H1 (cell line): ENCODE measurements around the gene TEAD3. TPM values are rescaled to one million over a fixed set of nuclear protein-coding genes. Genes with fewer than 3 reads are reported as not detected.

Source experiments
- CTCF ChIA-PET: fragments of 300-600 bp; sonication (Branson Sonifier 250); formaldehyde crosslinking; loops from one replicate; lab custom pipeline; 2021; ENCODE audit not compliant: partially characterized antibody; lab: Charles Lee
- POLR2A ChIA-PET: fragments of 300-600 bp; sonication (Branson Sonifier 250); formaldehyde crosslinking; loops from one replicate; lab custom pipeline; 2021; ENCODE audit warnings: inconsistent platforms; ENCODE audit not compliant: partially characterized antibody; lab: Charles Lee
- DNase-seq, 2 experiments: peaks; one replicate each; pipeline versions ENCODE4 v3.0.0 to v3.0.0-alpha.2; 2010 to 2022; ENCODE audit warnings: low spot score in 2 of 2, low read depth in 1 of 2, mixed read lengths in 1 of 2
- FAIRE-seq: peaks from 2 replicates; lab custom pipeline; 2011; peaks lifted over from hg19 to GRCh38; lab: Jason Lieb, UNC
- H2AFZ ChIP-seq: 2 replicates; pipeline ENCODE4 v1.8.1; 2012; ENCODE audit warnings: low read length, inconsistent platforms
- H2AK5ac ChIP-seq: 2 replicates; pipeline ENCODE4 v1.6.1; 2013; ENCODE audit warnings: low read depth, low read length
- H2BK120ac ChIP-seq: replicated peaks from 2 replicates; pipeline ENCODE3; 2013; ENCODE audit warnings: low read depth, low read length, inconsistent platforms
- H2BK12ac ChIP-seq: 2 replicates; pipeline ENCODE4 v1.6.1; 2013; ENCODE audit warnings: low read depth, low read length
- H2BK15ac ChIP-seq: 2 replicates; pipeline ENCODE4 v1.6.1; 2013; ENCODE audit warnings: low read length
- H2BK20ac ChIP-seq: 2 replicates; pipeline ENCODE4 v1.6.1; 2013; ENCODE audit warnings: low read length
- H2BK5ac ChIP-seq: 2 replicates; pipeline ENCODE4 v1.6.1; 2013; ENCODE audit warnings: low read depth, low read length
- H3K14ac ChIP-seq: 2 replicates; pipeline ENCODE4 v1.6.1; 2013; ENCODE audit warnings: inconsistent platforms; ENCODE audit not compliant: insufficient read length
- H3K18ac ChIP-seq: 2 replicates; pipeline ENCODE4 v1.6.1; 2013; ENCODE audit warnings: low read length; ENCODE audit errors: extremely low read depth
- H3K23ac ChIP-seq: 2 replicates; pipeline ENCODE4 v1.6.1; 2013; ENCODE audit warnings: inconsistent platforms; ENCODE audit not compliant: insufficient read length
- H3K23me2 ChIP-seq: 2 replicates; pipeline ENCODE4 v1.6.1; 2013; ENCODE audit warnings: low read depth, low read length
- H3K27ac ChIP-seq: 2 replicates; pipeline ENCODE4 v1.6.1; 2011; ENCODE audit warnings: low read depth, low read length, inconsistent platforms
- H3K27me3 ChIP-seq, 4 experiments: replicated peaks in 1 of 4; 1 replicate in 1 of 4; 2 replicates in 3 of 4; pipeline versions ENCODE4 v1.6.1 to v1.8.1; 2011 to 2013; ENCODE audit warnings: low read length in 3 of 4, mild to moderate bottlenecking in 3 of 4, inconsistent platforms in 2 of 4, mixed read lengths in 2 of 4, moderate library complexity in 1 of 4; ENCODE audit not compliant: control insufficient read depth in 3 of 4, insufficient read depth in 3 of 4; ENCODE audit errors: extremely low read depth in 1 of 4
- H3K36me3 ChIP-seq, 4 experiments: 2 replicates each; pipeline versions ENCODE4 v1.6.1 to v1.8.1; 2011 to 2013; ENCODE audit warnings: mild to moderate bottlenecking in 4 of 4, low read length in 3 of 4, moderate library complexity in 2 of 4, control low read depth in 1 of 4, inconsistent platforms in 1 of 4; ENCODE audit not compliant: insufficient read depth in 4 of 4, control insufficient read depth in 2 of 4
- H3K4ac ChIP-seq: replicated peaks from 2 replicates; pipeline ENCODE3; 2013; ENCODE audit warnings: low read length, low read depth, mixed read lengths, inconsistent platforms; ENCODE audit not compliant: insufficient read length
- H3K4me1 ChIP-seq, 4 experiments: replicated peaks in 1 of 4; 1 replicate in 1 of 4; 2 replicates in 3 of 4; pipeline versions ENCODE4 v1.6.1 to v1.8.1; 2011 to 2013; ENCODE audit warnings: low read length in 3 of 4, inconsistent platforms in 2 of 4, mixed read lengths in 1 of 4; ENCODE audit not compliant: insufficient read depth in 4 of 4, control insufficient read depth in 3 of 4
- H3K4me2 ChIP-seq, 2 experiments: 2 replicates each; pipeline versions ENCODE4 v1.6.1 to v1.8.1; 2011 to 2013; ENCODE audit warnings: low read depth in 2 of 2, low read length in 2 of 2, control low read depth in 1 of 2, inconsistent platforms in 1 of 2, mild to moderate bottlenecking in 1 of 2; ENCODE audit not compliant: insufficient read depth in 1 of 2
- H3K4me3 ChIP-seq, 4 experiments: fragments of 200-600, 300-600 bp in 1 of 4; sonication (generic), shearing (Covaris generic), sonication (Bioruptor Twin) in 1 of 4; 2 replicates each; pipeline versions ENCODE4 v1.5.1 to v1.8.1; 2011 to 2016; ENCODE audit warnings: low read length in 4 of 4, low read depth in 3 of 4, control low read depth in 2 of 4, inconsistent platforms in 2 of 4, mild to moderate bottlenecking in 2 of 4, mixed read lengths in 1 of 4, moderate library complexity in 1 of 4; ENCODE audit not compliant: insufficient read depth in 2 of 4; ENCODE audit errors: extremely low read depth in 1 of 4
- H3K56ac ChIP-seq: replicated peaks from 2 replicates; pipeline ENCODE3; 2013; ENCODE audit warnings: low read depth, mild to moderate bottlenecking, mixed read lengths, low read length, inconsistent platforms; ENCODE audit not compliant: insufficient read length
- H3K79me1 ChIP-seq: 2 replicates; pipeline ENCODE4 v1.6.1; 2013; ENCODE audit warnings: low read depth, low read length, control low read depth
- H3K79me2 ChIP-seq, 2 experiments: 2 replicates each; pipeline versions ENCODE4 v1.6.1 to v1.8.1; 2012 to 2013; ENCODE audit warnings: low read length in 2 of 2, mild to moderate bottlenecking in 2 of 2, inconsistent platforms in 1 of 2; ENCODE audit not compliant: insufficient read depth in 2 of 2, control insufficient read depth in 1 of 2
- H3K9ac ChIP-seq, 4 experiments: replicated peaks in 1 of 4; 1 replicate in 1 of 4; 2 replicates in 3 of 4; pipeline versions ENCODE4 v1.6.1 to v1.8.1; 2011 to 2013; ENCODE audit warnings: low read depth in 3 of 4, low read length in 3 of 4, control low read depth in 2 of 4, mild to moderate bottlenecking in 2 of 4, moderate library complexity in 2 of 4, inconsistent platforms in 1 of 4; ENCODE audit errors: extremely low read depth in 1 of 4
- H3K9me3 ChIP-seq, 2 experiments: 2 replicates each; pipeline versions ENCODE4 v1.6.1 to v1.8.1; 2012 to 2013; ENCODE audit warnings: mild to moderate bottlenecking in 2 of 2, moderate library complexity in 2 of 2, control low read depth in 1 of 2, inconsistent platforms in 1 of 2, low read depth in 1 of 2, low read length in 1 of 2, mixed read lengths in 1 of 2; ENCODE audit not compliant: insufficient read depth in 2 of 2
- H4K20me1 ChIP-seq, 2 experiments: replicated peaks in 1 of 2; 2 replicates each; pipeline versions ENCODE3 to v1.8.1; 2011 to 2013; ENCODE audit warnings: inconsistent platforms in 2 of 2, low read length in 2 of 2, mild to moderate bottlenecking in 1 of 2; ENCODE audit not compliant: insufficient read depth in 2 of 2, control insufficient read depth in 1 of 2
- H4K5ac ChIP-seq: 2 replicates; pipeline ENCODE4 v1.6.1; 2013; ENCODE audit warnings: low read length, low read depth, mixed read lengths, inconsistent platforms; ENCODE audit not compliant: insufficient read length
- H4K8ac ChIP-seq: 2 replicates; pipeline ENCODE4 v1.8.0; 2013; ENCODE audit warnings: mild to moderate bottlenecking, moderate library complexity, low read length, inconsistent platforms; ENCODE audit not compliant: insufficient read depth; ENCODE audit errors: extremely low read depth
- H4K91ac ChIP-seq: replicated peaks from 2 replicates; pipeline ENCODE3; 2013; ENCODE audit warnings: low read length, mixed read lengths, inconsistent platforms; ENCODE audit not compliant: insufficient read length
- EZH2 ChIP-seq: fragments of 200-600 bp; sonication (generic); IDR thresholded peaks from 2 replicates; pipeline ENCODE4 v1.7.1; 2012; ENCODE audit warnings: low read depth, mild to moderate bottlenecking, moderate library complexity, low read length, inconsistent platforms; ENCODE audit not compliant: severe bottlenecking
- JUN ChIP-seq: IDR thresholded peaks from 2 replicates; pipeline ENCODE4 v1.6.1; 2011; ENCODE audit warnings: low read depth, mild to moderate bottlenecking, improper control_type of control experiment, low read length
- RAD21 ChIP-seq, 2 experiments: IDR thresholded peaks in 1 of 2; conservative IDR thresholded peaks in 1 of 2; 2 replicates each; pipeline ENCODE4 v1.6.1; 2011; ENCODE audit warnings: low read depth in 2 of 2, low read length in 2 of 2, improper control_type of control experiment in 1 of 2, inconsistent platforms in 1 of 2, mild to moderate bottlenecking in 1 of 2, moderate library complexity in 1 of 2
- RNF2 ChIP-seq: fragments of 200-900, 300-1000 bp; sonication (generic); IDR thresholded peaks from 2 replicates; pipeline ENCODE4 v1.7.1; 2016; ENCODE audit warnings: borderline replicate concordance, low read depth, mild to moderate bottlenecking, antibody characterized with exemption, low read length; ENCODE audit not compliant: poor library complexity, severe bottlenecking; ENCODE audit errors: missing control alignments
- SUZ12 ChIP-seq: fragments of 200-600 bp; sonication (generic); IDR thresholded peaks from 2 replicates; pipeline ENCODE4 v1.6.1; 2012; ENCODE audit warnings: mild to moderate bottlenecking, inconsistent platforms, low read length, moderate library complexity, mixed read lengths
- WGBS, 2 experiments: shearing (Covaris generic) in 1 of 2; methylation state at CpG; one replicate each; pipeline versions ENCODE4 v1.1.6 to v1.1.7; 2013 to 2015; ENCODE audit warnings: low lambda C conversion rate in 2 of 2, mixed read lengths in 2 of 2, inconsistent platforms in 1 of 2, low coverage in 1 of 2, missing lambda C conversion rate in 1 of 2; ENCODE audit not compliant: insufficient replicate concordance in 2 of 2, insufficient coverage in 1 of 2, insufficient read length in 1 of 2; ENCODE audit errors: extremely low coverage in 1 of 2, missing lambda C conversion rate in 1 of 2; 5-methylcytosine and 5-hydroxymethylcytosine counted together
- polyA plus RNA-seq, 7 experiments: library from polyadenylated mRNA; depleted of rRNA in 3 of 7; stranded (reverse) in 5 of 7; unstranded in 2 of 7; fragments of >200 nt in 5 of 7; fragments of 200-250 nt in 2 of 7; gene quantifications; 1 replicate in 5 of 7; 2 replicates in 1 of 7; 4 replicates in 1 of 7; pipeline versions ENCODE4 v1.2.1 to v1.2.3, GENCODE V29; 2011 to 2013; ENCODE audit warnings: missing spikeins in 2 of 7, mixed read lengths in 2 of 7
- total RNA-seq: library from RNA; stranded (reverse); fragmentation: NEBNext Ultra II Directional; extraction: Animal tissue kit (Norgen Biotek cat#: 25700); gene quantifications from 2 replicates; pipeline ENCODE4 v1.2.1, GENCODE V29; 2021

TEAD3 gene
- total and polyA plus RNA-seq, 2 of the 8 experiments (the other 6 are each of a cell fraction or from before 2014, with no cell fraction given): 20.1 to 28.7 TPM

GRCh38 chr6:35483490-35483889 is 13.4 kb downstream of the TEAD3 start:
- TF ChIP-seq RNF2 (no peak), SUZ12 (no peak), EZH2 (no peak), RAD21 (IDR thresholded peaks at IDR 0.05 in 1 of 2, conservative IDR thresholded peaks at IDR 0.05 in 1 of 2; ENCODE audit: low read depth in 2 of 2, low read length in 2 of 2) (no peak), JUN (no peak)
- TF ChIP-seq, all 59 proteins: peak for 0
- DNase-seq: no peak
- H2AFZ ChIP-seq: no peak overlapping the region
- no peak overlapping the region for H2BK12ac ChIP-seq
- no peak overlapping the region for H2BK20ac ChIP-seq
- H2BK5ac ChIP-seq: no peak overlapping the region
- H3K9ac ChIP-seq: no peak overlapping the region
- H3K9me3 ChIP-seq: no peaks in the 10 kb centered on the region
- no peak overlapping the region for H2AK5ac ChIP-seq
- H4K5ac ChIP-seq: no peak overlapping the region
- H4K91ac ChIP-seq: no peak overlapping the region
- H3K4me1 ChIP-seq: peaks cover 21 to 37% (median 31%) of the 10 kb centered on the region in 4 experiments
- CTCF ChIA-PET: interaction anchor here (0.6 to 4.7 kb wide), 7 partner anchors 12 to 187 kb away, joined by 3 to 28 read pairs (median 4); partner anchors contain the start of genes DEF6, RPL10A and TEAD3
- FAIRE-seq: no peak
- POLR2A ChIA-PET: interaction anchor here (0.9 to 37.6 kb wide), 3 partner anchors 6 to 31 kb away, joined by 3 to 1319 read pairs (median 1319); partner anchors contain the start of genes FANCE, RPL10A and TEAD3
- no peak overlapping the region for H2BK15ac ChIP-seq
- H3K18ac ChIP-seq: no peak overlapping the region
- H3K4ac ChIP-seq: no peak overlapping the region
- H4K20me1 ChIP-seq: peaks cover 0 to 5% of the 10 kb centered on the region in 2 experiments
- no peak overlapping the region for H3K4me2 ChIP-seq
- no peak overlapping the region for H4K8ac ChIP-seq
- H3K23ac ChIP-seq: no peak overlapping the region
- no peak overlapping the region for H3K56ac ChIP-seq
- no peak overlapping the region for H3K14ac ChIP-seq
- no peak overlapping the region for H2BK120ac ChIP-seq
- peaks cover 5% of the 10 kb centered on the region; the same call in 1 of the 2 replicates for H3K23me2 ChIP-seq
- no peak overlapping the region for H3K27ac ChIP-seq
- H3K36me3 ChIP-seq: peaks cover 0 to 10% (median 2%) of the 10 kb centered on the region in 4 experiments; a peak in 2 of 8 replicates
- peaks cover 0 to 10% of the 10 kb centered on the region in 2 experiments; a peak in 2 of 4 replicates for H3K79me2 ChIP-seq
- no peak overlapping the region for H3K4me3 ChIP-seq
- H3K27me3 ChIP-seq: no peaks in the 10 kb centered on the region; a peak in 1 of 7 replicates
- peaks cover 6% of the 10 kb centered on the region for H3K79me1 ChIP-seq
- 78% methylated on average over 3 of the region's 3 CpGs; no CpG with 5 or more reads in 1 of the 2 experiments for WGBS, 2 experiments
